ENCODE results near the gene RBBP8NL. TPM values are rescaled to one million over a fixed set of nuclear protein-coding genes. Genes with fewer than 3 reads are reported as not detected.

RBBP8NL gene
- total and polyA plus RNA-seq, 2 donors (not counting 3 experiments of a cell fraction or from before 2014, with no cell fraction given) = not detected

DNA sequence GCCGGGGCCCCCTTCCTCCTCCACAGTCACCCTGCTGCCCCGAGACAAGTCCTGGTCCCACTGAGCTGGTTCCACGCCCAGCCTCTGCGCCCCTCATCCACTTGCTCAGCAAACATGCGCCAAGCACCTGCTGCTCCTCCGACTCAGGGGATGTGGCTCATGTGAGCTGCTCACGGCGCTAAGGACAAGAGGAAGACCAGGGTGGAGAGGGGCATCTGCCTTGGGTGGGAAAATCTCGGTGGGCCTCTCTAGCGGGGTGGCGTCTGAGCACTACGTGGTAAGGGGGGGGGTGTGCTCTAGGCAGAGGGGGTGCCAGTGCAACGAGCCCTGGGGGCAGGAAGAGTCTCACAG, 64.8 kb downstream of the RBBP8NL start:
- Histone ChIP-seq H4K20me1 (replicated peaks; ENCODE audit: control insufficient read depth, extremely low read depth, insufficient read depth, low read length) (no peaks in the 10 kb centered on the region), H3K9ac (replicated peaks; ENCODE audit: extremely low read depth, insufficient read depth, low read length) (no peak overlapping the region), H3K9me1 (replicated peaks; ENCODE audit: control insufficient read depth, extremely low read depth, insufficient read depth, low read length) (no peaks in the 10 kb centered on the region), H3K4me3 (replicated peaks in 1 of 3; ENCODE audit: insufficient read depth in 1 of 3, low read depth in 1 of 3, low read length in 3 of 3) (no peak overlapping the region), H3K79me2 (ENCODE audit: control insufficient read depth, insufficient read depth, low read length) (peaks cover 67% of the 10 kb centered on the region), H3K9me3 (replicated peaks; ENCODE audit: control insufficient read depth, insufficient read depth, low read length) (no peaks in the 10 kb centered on the region), H3K36me3 (ENCODE audit: control insufficient read depth in 2 of 2, extremely low read depth in 1 of 2, insufficient read depth in 2 of 2, low read length in 2 of 2) (no peaks in the 10 kb centered on the region), H3K27ac (ENCODE audit: insufficient read depth, low read depth, low read length) (no peak overlapping the region), H3K4me1 (ENCODE audit: control insufficient read depth, extremely low read depth, insufficient read depth, low read length) (peaks cover 61% of the 10 kb centered on the region), H3K4me2 (ENCODE audit: insufficient read depth, low read length) (no peak overlapping the region), H2AFZ (ENCODE audit: low read depth, low read length) (no peak overlapping the region), H3K27me3 (ENCODE audit: control insufficient read depth in 2 of 2, insufficient read depth in 2 of 2, low read length in 2 of 2) (no peaks in the 10 kb centered on the region)
- no TSS peak for BruUV-seq (replicated peaks)
- no peak for TF ChIP-seq GATA2 (IDR thresholded peaks at IDR 0.05; ENCODE audit: insufficient read depth, insufficient read length, low read depth, low read length)
- TF ChIP-seq POLR2A (IDR thresholded peaks at IDR 0.05; ENCODE audit: low read depth, low read length) = no peak
- no peak for TF ChIP-seq JUN (IDR thresholded peaks at IDR 0.05; ENCODE audit: borderline replicate concordance, insufficient read depth, insufficient read length, low read depth)
- TF ChIP-seq, protein P1, sequence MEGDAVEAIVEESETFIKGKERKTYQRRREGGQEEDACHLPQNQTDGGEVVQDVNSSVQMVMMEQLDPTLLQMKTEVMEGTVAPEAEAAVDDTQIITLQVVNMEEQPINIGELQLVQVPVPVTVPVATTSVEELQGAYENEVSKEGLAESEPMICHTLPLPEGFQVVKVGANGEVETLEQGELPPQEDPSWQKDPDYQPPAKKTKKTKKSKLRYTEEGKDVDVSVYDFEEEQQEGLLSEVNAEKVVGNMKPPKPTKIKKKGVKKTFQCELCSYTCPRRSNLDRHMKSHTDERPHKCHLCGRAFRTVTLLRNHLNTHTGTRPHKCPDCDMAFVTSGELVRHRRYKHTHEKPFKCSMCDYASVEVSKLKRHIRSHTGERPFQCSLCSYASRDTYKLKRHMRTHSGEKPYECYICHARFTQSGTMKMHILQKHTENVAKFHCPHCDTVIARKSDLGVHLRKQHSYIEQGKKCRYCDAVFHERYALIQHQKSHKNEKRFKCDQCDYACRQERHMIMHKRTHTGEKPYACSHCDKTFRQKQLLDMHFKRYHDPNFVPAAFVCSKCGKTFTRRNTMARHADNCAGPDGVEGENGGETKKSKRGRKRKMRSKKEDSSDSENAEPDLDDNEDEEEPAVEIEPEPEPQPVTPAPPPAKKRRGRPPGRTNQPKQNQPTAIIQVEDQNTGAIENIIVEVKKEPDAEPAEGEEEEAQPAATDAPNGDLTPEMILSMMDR (IDR thresholded peaks at IDR 0.05; ENCODE audit: extremely low read depth in 1 of 2, insufficient read depth in 1 of 2, low read depth in 1 of 2, low read length in 2 of 2) = no peak
- TF ChIP-seq FOS (IDR thresholded peaks at IDR 0.05; ENCODE audit: borderline replicate concordance, insufficient read depth, low read length) = no peak
- DNase-seq (ENCODE audit: low read depth, low spot score) (no peak), FAIRE-seq (no peak)
- intact Hi-C loops (cut with micrococcal nuclease) = no loop called here
- POLR2A ChIA-PET = no interaction called here
- CTCF ChIA-PET = interaction anchor here (9.9 kb wide), 1 partner anchor 16 kb away, joined by 179 read pairs; no protein-coding TSS in a partner anchor
- dilution Hi-C loops (cut with MboI; ENCODE audit: extremely low pct_ligation_motif_present, low sequenced_read_pairs) = no loop called here
